DND-41 (cell line): ENCODE data around the gene TRMT61A.

ENCODE experiments used
- EZH2 ChIP-seq: IDR thresholded peaks from 3 replicates; pipeline ENCODE4 v1.6.1; 2012; ENCODE audit warnings: borderline replicate concordance, low read depth, mild to moderate bottlenecking, moderate library complexity, low read length, inconsistent platforms; ENCODE audit not compliant: severe bottlenecking
- TF ChIP-seq, protein P1 (sequence below): IDR thresholded peaks from 2 replicates; pipeline ENCODE4 v1.5.1; 2012; ENCODE audit warnings: borderline replicate concordance, low read length, moderate library complexity, mild to moderate bottlenecking; ENCODE audit not compliant: poor library complexity, severe bottlenecking; ENCODE audit errors: extremely low read depth

DNA sequence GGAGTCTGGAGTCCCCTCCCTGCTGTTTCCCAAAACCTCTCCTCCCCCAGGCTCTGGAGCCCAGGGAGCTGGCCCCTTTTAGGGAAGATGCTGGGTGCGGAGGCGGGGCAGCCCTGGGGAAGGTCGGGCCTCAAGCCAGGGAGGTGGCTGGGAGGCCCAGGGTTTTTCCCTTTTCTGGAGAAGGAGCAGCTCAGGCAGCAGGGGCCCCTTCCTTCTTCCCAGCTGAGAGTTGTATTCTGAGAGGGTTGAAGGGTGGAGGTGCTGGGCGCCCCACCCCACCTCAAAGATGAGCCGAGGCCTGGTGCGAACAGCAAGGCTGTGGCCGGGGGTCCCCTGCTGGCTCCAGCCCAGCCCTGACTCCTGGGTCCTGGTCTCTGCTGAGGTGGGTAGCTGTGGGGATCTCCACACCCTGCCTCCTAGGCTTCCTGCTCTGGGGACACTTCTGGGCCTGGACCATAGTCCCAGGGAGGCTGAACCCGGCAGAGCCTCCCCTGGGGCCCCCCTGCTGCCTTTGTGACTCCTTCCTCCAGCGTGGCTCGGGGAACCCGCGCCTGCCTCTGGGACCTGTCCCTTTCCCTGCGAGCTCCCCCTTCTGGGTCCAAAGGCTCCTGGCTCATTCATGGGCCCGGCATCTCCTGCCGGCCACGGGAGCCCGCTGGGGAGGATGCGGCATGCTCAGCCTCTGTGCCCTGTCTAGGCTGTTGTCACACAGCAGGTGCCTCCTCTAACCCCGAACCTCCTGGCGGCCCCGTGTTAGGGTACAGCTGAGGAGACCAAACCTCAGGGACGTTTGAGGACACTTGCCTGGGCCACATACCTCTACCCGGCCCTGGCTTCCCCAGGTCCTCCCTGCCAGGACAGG is 4.4 kb downstream of the TRMT61A start:
- TF ChIP-seq, protein P1, sequence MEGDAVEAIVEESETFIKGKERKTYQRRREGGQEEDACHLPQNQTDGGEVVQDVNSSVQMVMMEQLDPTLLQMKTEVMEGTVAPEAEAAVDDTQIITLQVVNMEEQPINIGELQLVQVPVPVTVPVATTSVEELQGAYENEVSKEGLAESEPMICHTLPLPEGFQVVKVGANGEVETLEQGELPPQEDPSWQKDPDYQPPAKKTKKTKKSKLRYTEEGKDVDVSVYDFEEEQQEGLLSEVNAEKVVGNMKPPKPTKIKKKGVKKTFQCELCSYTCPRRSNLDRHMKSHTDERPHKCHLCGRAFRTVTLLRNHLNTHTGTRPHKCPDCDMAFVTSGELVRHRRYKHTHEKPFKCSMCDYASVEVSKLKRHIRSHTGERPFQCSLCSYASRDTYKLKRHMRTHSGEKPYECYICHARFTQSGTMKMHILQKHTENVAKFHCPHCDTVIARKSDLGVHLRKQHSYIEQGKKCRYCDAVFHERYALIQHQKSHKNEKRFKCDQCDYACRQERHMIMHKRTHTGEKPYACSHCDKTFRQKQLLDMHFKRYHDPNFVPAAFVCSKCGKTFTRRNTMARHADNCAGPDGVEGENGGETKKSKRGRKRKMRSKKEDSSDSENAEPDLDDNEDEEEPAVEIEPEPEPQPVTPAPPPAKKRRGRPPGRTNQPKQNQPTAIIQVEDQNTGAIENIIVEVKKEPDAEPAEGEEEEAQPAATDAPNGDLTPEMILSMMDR = no peak
- no peak for TF ChIP-seq EZH2
